Activated T-cell treated with anti-CD3 and anti-CD28 coated beads, Interleukin-2, amount 50 U/mL, for 24 hours (primary cell): ENCODE measurements around the gene SLC45A2.
"Not testable (repeated sequence)": the region's sequence is repeated elsewhere in the genome, so short reads cannot be mapped to it uniquely, and the experiment has no call there.

Experiments
- DNase-seq: peaks from one replicate; pipeline ENCODE4 v3.0.0-alpha.2; 2020
- H3K27ac Mint-ChIP-seq: 2 replicates; pipeline ENCODE4 v1.8.0; 2020; ENCODE audit warnings: mild to moderate bottlenecking, mixed read lengths
- H3K27me3 Mint-ChIP-seq: 2 replicates; pipeline ENCODE4 v1.8.0; 2020; ENCODE audit warnings: mixed read lengths
- H3K36me3 Mint-ChIP-seq: 2 replicates; pipeline ENCODE4 v1.8.0; 2020; ENCODE audit warnings: low read depth, mixed read lengths
- H3K4me1 Mint-ChIP-seq: 2 replicates; pipeline ENCODE4 v1.8.0; 2020; ENCODE audit warnings: low read depth, mixed read lengths
- H3K4me3 Mint-ChIP-seq: 2 replicates; pipeline ENCODE4 v1.8.0; 2020; ENCODE audit warnings: mild to moderate bottlenecking, moderate library complexity, mixed read lengths
- H3K9me3 Mint-ChIP-seq: 2 replicates; pipeline ENCODE4 v1.8.0; 2020; ENCODE audit warnings: mixed read lengths

Gene SLC45A2

GRCh38 chr5:33984671-33985124 lies at the start of gene SLC45A2:
SLC45A2 (minus strand) TSS chr5:33984693; CDS start chr5:33984583, 110 bp downstream.
- H3K4me3 Mint-ChIP-seq: no peak within 1 kb of the TSS
- no peak within 1 kb of the TSS for H3K27ac Mint-ChIP-seq
- no peak for DNase-seq
- no peaks in the 10 kb centered on the region for H3K27me3 Mint-ChIP-seq
- no peaks in the 10 kb centered on the region for H3K4me1 Mint-ChIP-seq
- no peaks in the 10 kb centered on the region for H3K9me3 Mint-ChIP-seq
- peaks cover 27% of the 10 kb centered on the region for H3K36me3 Mint-ChIP-seq

- Mint-ChIP-seq H3K27me3 (no peaks in the 10 kb centered on the region), H3K36me3 (peaks cover 42% of the 10 kb centered on the region), H3K27ac (no peak overlapping the region), H3K4me1 (no peaks in the 10 kb centered on the region), H3K9me3 (no peaks in the 10 kb centered on the region), H3K4me3 (no peak overlapping the region)
- DNase-seq: no peak
Measured at GRCh38 chr5:34031966-34032365, 47.5 kb upstream of the SLC45A2 start.

GRCh38 chr5:34031117-34031516 lies 46.6 kb upstream of the SLC45A2 start:
- DNase-seq: no peak
- Mint-ChIP-seq H3K9me3 (no peaks in the 10 kb centered on the region), H3K27me3 (no peaks in the 10 kb centered on the region), H3K36me3 (peaks cover 44% of the 10 kb centered on the region), H3K27ac (no peak overlapping the region), H3K4me3 (no peak overlapping the region), H3K4me1 (no peaks in the 10 kb centered on the region)

GRCh38 chr5:34030585-34030984 lies 46.1 kb upstream of the SLC45A2 start:
- DNase-seq, H3K4me3 Mint-ChIP-seq, H3K9me3 Mint-ChIP-seq, H3K4me1 Mint-ChIP-seq, H3K27me3 Mint-ChIP-seq, H3K27ac Mint-ChIP-seq: not testable (repeated sequence)
- H3K36me3 Mint-ChIP-seq: peaks cover 45% of the 10 kb centered on the region

GRCh38 chr5:34030048-34030447 lies 45.6 kb upstream of the SLC45A2 start:
- no peak for DNase-seq
- no peaks in the 10 kb centered on the region for H3K9me3 Mint-ChIP-seq
- H3K27ac Mint-ChIP-seq: no peak overlapping the region
- no peak overlapping the region for H3K4me3 Mint-ChIP-seq
- H3K36me3 Mint-ChIP-seq: peaks cover 43% of the 10 kb centered on the region
- H3K4me1 Mint-ChIP-seq: no peaks in the 10 kb centered on the region
- no peaks in the 10 kb centered on the region for H3K27me3 Mint-ChIP-seq

- H3K4me3 Mint-ChIP-seq: no peak overlapping the region
- peaks cover 41% of the 10 kb centered on the region for H3K36me3 Mint-ChIP-seq
- H3K27ac Mint-ChIP-seq: no peak overlapping the region
- H3K9me3 Mint-ChIP-seq: no peaks in the 10 kb centered on the region
- H3K27me3 Mint-ChIP-seq: no peaks in the 10 kb centered on the region
- DNase-seq: no peak
- H3K4me1 Mint-ChIP-seq: no peaks in the 10 kb centered on the region
Measured at GRCh38 chr5:34028349-34028748, 43.9 kb upstream of the SLC45A2 start.

- Mint-ChIP-seq H3K27me3 (no peaks in the 10 kb centered on the region), H3K4me3 (no peak overlapping the region), H3K27ac (no peak overlapping the region), H3K36me3 (peaks cover 37% of the 10 kb centered on the region), H3K4me1 (peaks cover 17% of the 10 kb centered on the region), H3K9me3 (no peaks in the 10 kb centered on the region)
- DNase-seq: no peak
Measured at GRCh38 chr5:34026089-34026761, 41.7 kb upstream of the SLC45A2 start.

- no peaks in the 10 kb centered on the region for H3K27me3 Mint-ChIP-seq
- peaks cover 22% of the 10 kb centered on the region for H3K4me1 Mint-ChIP-seq
- peak overlapping the region; percentile 76 for H3K27ac Mint-ChIP-seq
- no peaks in the 10 kb centered on the region for H3K9me3 Mint-ChIP-seq
- H3K36me3 Mint-ChIP-seq: peaks cover 50% of the 10 kb centered on the region
- peak overlapping the region; percentile 4 for H3K4me3 Mint-ChIP-seq
- DNase-seq: peak; percentile 37
Measured at GRCh38 chr5:34022121-34022705, 37.7 kb upstream of the SLC45A2 start.

GRCh38 chr5:34021334-34021733 lies 36.8 kb upstream of the SLC45A2 start:
- no peak for DNase-seq
- Mint-ChIP-seq H3K9me3 (no peaks in the 10 kb centered on the region), H3K36me3 (peaks cover 50% of the 10 kb centered on the region), H3K27me3 (no peaks in the 10 kb centered on the region), H3K4me1 (peaks cover 24% of the 10 kb centered on the region), H3K4me3 (no peak overlapping the region), H3K27ac (peak overlapping the region; percentile 76)

GRCh38 chr5:34020726-34021125 lies 36.2 kb upstream of the SLC45A2 start:
- Mint-ChIP-seq H3K27me3 (no peaks in the 10 kb centered on the region), H3K27ac (no peak overlapping the region), H3K4me3 (no peak overlapping the region), H3K9me3 (no peaks in the 10 kb centered on the region), H3K36me3 (peaks cover 45% of the 10 kb centered on the region), H3K4me1 (peaks cover 27% of the 10 kb centered on the region)
- DNase-seq: no peak

GRCh38 chr5:34017254-34017653 lies 32.8 kb upstream of the SLC45A2 start:
- Mint-ChIP-seq H3K4me3 (no peak overlapping the region), H3K36me3 (peaks cover 28% of the 10 kb centered on the region), H3K4me1 (peaks cover 33% of the 10 kb centered on the region), H3K27me3 (no peaks in the 10 kb centered on the region), H3K9me3 (no peaks in the 10 kb centered on the region), H3K27ac (no peak overlapping the region)
- no peak for DNase-seq

- no peaks in the 10 kb centered on the region for H3K27me3 Mint-ChIP-seq
- H3K36me3 Mint-ChIP-seq: peaks cover 27% of the 10 kb centered on the region
- H3K9me3 Mint-ChIP-seq: no peaks in the 10 kb centered on the region
- DNase-seq: no peak
- H3K4me1 Mint-ChIP-seq: peaks cover 28% of the 10 kb centered on the region
- no peak overlapping the region for H3K4me3 Mint-ChIP-seq
- no peak overlapping the region for H3K27ac Mint-ChIP-seq
Measured at GRCh38 chr5:34016750-34017149, 32.3 kb upstream of the SLC45A2 start.

- Mint-ChIP-seq H3K27me3 (no peaks in the 10 kb centered on the region), H3K4me1 (peaks cover 23% of the 10 kb centered on the region), H3K36me3 (peaks cover 24% of the 10 kb centered on the region), H3K4me3 (no peak overlapping the region), H3K9me3 (no peaks in the 10 kb centered on the region), H3K27ac (no peak overlapping the region)
- no peak for DNase-seq
Measured at GRCh38 chr5:34016222-34016621, 31.7 kb upstream of the SLC45A2 start.

GRCh38 chr5:34015120-34015822 lies 30.8 kb upstream of the SLC45A2 start:
- peaks cover 18% of the 10 kb centered on the region for H3K4me1 Mint-ChIP-seq
- H3K4me3 Mint-ChIP-seq: no peak overlapping the region
- H3K36me3 Mint-ChIP-seq: peaks cover 14% of the 10 kb centered on the region
- no peak for DNase-seq
- H3K9me3 Mint-ChIP-seq: no peaks in the 10 kb centered on the region
- H3K27ac Mint-ChIP-seq: peak overlapping the region; percentile 82
- no peaks in the 10 kb centered on the region for H3K27me3 Mint-ChIP-seq

GRCh38 chr5:34014626-34015025 lies 30.1 kb upstream of the SLC45A2 start:
- Mint-ChIP-seq H3K4me3 (no peak overlapping the region), H3K9me3 (no peaks in the 10 kb centered on the region), H3K4me1 (peaks cover 18% of the 10 kb centered on the region), H3K36me3 (peaks cover 8% of the 10 kb centered on the region), H3K27ac (peak overlapping the region; percentile 82), H3K27me3 (no peaks in the 10 kb centered on the region)
- no peak for DNase-seq
